ENCODE measurements around the gene SIGLEC1. TPM values are rescaled to one million over a fixed set of nuclear protein-coding genes. Genes with fewer than 3 reads are reported as not detected.
A peak's percentile ranks its signal among the peaks of the same experiment; 100 is the strongest.

SIGLEC1 gene
- not detected in 2 replicates for total RNA-seq

DNA sequence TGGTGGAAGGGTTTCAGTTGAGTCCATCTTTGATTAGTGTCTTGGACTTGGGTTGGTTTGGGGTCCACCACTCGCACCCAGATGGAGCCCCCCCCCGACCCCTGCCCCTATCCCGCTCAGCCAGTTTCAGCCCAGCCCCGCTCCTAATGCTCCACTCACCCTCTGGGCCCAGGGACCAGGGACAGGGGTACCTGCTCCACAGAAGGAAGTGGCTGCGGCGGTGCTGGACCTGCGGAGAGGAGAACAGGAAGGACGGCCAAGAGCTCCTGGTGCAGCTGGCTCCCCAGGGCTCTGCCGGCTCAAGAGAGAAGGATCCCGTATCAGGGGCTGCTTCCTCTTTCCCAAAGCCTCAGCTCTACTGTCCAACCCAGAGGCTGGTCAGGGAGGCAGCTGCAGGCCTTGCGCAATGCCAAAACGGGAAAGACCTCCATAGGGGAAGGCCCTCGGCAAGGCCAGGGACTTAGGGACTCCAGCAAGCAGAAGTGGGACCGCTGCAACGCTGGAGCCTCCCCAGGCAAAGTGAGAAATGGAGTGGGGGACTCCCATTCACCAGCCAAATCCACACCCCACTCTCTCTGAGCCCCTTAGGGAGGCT, at the start of gene SIGLEC1:
Gene SIGLEC1, minus strand, starts transcription at position 322 of the 595 bp plus-strand sequence. CDS start 5,472 bp downstream, outside the sequence.
- DNase-seq (ENCODE audit: low read depth in 2 of 2), result no peak

DNA sequence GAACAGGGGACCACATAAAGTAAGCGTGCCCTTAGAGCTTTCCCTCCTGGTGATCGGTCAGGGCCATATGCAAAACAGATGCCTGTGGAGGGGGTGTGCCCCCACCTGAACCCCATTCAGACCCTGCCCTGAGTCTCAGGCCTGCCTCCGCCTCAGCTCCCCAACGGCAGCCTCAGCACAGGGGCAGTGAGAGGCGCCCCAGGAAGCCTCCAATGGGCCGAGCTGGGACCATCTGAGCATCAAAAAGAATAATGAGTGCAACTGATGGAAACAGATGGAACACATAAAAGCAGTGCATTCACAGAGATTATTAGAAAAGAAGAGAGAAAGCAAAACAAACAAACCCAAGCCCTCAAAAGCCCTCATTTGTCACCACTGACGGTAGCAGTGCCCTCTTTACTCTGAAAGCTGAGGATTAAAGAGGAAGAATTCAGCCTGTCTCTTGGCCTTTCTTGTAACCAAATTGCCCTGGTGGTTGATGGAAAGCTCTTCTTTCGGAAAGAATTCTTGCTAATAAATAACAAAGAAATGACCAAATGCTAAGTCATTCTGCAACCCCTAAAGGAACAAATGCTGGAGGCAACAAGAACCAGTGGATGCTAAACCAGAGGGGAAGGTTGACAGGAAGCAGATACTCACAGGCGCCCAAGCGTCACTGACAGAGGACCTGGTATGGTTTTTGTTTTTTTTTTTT, 48.4 kb upstream of the SIGLEC1 start:
- no peak for DNase-seq (ENCODE audit: low read depth in 2 of 2)

DNA sequence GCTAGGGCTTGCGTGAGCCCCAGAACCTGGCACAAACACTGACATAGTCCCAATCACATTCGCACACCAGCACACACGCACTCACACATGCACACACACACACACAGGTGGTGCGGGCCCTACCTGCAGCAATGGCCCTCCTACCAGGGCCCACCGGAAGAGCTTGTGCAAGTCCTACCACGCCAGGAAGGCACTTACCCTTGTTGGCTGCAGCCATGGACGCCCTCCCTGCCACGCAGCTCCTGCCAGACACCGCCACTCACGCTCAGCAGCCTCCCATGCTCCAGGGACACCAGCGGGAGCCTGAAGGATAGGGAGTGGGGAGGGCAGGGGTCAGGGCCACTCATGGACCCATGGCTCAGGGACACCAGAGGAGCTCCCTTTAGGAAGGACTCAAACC, 47.5 kb upstream of the SIGLEC1 start:
- DNase-seq (ENCODE audit: low read depth in 2 of 2), result no peak

DNA sequence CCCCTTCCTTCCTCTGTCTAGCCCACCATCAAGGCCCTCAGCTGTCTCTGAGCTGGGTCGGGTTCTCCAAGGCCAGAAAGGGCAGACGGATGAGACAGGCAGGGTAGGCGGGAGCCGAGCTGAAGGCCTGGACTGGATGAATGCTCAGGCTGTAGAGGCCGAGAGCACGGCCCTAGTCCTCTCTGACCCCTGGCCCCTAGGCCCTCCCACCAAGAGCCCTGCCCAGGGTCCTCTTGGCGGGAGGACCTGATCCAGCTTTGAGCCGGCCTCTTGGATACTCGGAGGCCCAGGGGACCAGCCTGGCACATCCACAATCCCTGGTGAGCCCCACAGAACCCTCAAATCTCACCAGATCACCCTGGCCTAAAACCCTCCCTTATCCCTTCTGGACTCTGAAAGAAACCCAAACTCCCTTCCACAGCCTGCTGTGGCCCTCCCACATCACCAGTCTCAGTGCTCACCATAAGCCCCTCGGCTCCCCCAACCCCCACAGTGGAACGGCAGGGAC, 47.0 kb upstream of the SIGLEC1 start:
- DNase-seq (ENCODE audit: low read depth in 2 of 2), result no peak

DNA sequence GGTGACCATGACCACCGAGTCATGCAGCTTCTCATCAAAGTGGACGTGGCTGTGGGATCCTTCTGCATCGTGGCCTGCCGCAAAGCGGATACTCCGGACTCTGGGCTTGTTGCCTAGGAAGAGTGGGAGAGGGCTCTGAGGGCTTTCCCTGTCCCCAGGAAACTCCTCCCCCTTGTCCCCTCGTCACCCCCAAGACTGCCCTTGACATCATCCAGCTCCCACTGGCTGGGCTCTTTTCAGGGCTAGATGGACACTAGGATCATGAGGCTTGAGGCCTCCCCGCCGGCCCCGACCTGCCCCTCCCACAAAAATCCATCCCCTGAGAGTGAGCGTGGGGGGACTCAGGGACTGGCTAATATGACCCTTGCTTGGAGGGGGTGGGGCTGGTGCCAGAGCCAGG, 46.2 kb upstream of the SIGLEC1 start:
- DNase-seq (ENCODE audit: low read depth in 2 of 2), result no peak

DNA sequence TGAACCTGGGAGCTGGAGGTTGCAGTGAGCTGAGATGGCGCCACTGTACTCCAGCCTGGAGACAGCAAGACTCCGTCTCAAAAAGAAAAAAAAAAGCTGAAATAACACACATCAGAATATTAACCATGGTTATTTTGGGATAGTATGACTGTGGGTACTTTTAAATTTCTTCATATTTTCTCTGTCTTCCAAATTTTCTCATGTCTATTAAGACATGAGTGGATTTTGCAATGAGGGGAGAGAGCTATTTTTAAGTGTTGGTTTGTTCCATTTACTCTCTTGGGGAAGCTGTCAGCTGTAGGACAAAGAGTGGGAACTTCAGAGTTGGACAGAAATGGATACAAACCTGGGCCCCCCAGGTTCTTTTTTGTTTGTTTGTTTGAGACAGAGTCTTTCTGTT, 44.9 kb upstream of the SIGLEC1 start:
- DNase-seq (ENCODE audit: low read depth in 2 of 2), result no peak

DNA sequence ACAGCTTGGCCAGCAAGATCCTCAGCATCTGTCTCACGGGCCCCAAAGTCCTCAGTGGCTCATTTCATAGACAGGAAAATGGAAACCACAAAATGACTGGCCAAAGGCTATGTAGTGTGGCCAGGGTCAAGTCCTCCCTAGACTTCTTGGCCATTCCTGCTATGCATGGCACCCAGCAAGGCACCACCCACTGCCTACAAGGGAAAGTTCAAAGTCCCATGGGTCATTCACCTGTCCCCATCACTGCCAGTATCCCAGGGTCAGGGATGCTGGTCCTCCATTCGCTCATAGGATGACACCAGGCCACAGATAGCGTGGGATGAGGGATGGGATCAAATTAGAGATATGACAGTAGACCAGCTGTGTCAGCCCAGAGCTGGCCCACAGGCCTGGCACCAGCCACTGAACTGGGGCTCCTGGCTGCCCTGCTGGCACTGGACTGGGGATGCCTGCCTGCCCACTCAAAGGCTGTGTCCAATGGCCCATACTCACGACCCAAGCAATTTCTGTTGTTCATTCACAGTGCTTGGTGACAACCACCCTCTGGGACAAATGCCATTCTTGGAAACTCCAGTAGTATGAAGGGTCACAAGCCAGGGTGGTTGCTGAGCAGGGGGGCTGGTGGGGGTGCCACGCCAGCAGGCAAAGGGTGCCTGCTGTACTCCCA, 43.5 kb upstream of the SIGLEC1 start:
- DNase-seq (ENCODE audit: low read depth in 2 of 2), result no peak

DNA sequence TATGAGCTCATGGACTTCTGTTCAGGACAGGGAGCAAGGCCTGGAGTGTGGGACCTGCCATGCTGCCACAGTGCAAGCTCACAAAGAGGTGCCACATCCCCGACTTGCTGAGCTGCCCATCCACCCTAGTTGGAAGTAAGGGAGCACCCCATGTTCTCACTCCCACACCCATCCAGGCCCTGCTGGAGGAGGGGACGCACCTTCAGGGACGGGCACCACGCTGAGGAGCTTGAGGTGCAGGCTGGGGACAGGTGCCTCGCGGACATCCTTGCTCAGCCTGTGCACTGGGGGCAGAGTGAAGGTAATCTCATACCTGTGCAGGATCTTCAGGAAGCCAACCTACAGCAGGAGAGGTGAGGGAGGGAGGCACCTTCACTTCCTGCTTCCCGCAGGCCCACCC, 42.9 kb upstream of the SIGLEC1 start:
- no peak for DNase-seq (ENCODE audit: low read depth in 2 of 2)

DNA sequence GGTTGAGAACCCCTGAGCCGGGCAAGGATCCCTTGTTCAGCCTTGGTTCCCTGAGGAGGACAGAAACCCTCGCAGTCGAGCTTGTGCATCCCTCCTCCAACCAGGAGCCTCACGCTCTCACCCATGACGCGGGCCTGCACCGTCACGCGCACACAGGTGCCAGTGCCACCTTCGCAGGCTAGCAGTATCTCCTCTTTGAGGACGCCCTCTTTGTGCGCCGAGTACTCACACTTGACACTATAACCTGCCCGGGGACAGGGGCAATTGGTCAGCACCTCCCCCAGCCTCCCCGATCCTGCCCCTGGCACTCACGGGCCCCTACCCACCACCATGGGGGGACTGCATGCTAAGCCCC, 41.9 kb upstream of the SIGLEC1 start:
- DNase-seq (ENCODE audit: low read depth in 2 of 2), result no peak

DNA sequence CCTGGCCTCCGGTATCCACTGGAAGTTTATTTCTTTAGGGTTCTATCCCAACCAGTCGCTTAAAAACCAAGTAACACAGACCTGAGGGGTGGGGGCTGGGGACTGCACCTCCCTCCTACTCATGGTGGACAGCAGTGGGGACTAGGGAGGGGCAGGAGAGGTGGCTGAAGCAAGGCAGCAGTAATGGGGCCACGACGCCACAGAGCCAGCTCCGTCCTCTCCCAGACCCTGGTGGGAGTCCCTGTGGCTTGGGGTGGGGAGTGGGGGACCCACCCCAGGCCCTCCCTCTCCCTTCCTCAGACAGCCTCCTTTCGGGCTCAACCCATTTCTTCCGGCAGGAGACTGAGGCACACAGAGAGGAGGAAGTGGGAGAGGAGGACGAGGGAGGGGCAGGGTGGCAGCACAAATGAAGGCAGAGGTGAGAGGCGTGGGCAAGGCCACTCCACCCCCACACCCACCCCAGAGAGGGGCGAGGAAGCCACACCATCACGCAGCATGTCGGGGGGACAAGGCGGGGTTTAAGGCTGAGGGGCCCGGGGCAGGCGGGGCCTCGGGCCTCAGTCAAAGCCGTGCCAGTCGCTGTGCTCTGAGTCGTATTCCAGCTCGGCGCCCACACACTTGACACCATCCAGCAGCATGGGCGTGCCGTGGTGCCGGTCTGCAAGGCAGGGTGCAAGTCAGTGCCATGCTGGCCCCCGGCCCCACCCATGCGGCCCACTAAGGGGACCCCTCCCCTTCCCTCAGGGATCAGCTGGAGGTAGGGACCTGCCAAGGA, 41.3 kb upstream of the SIGLEC1 start:
- DNase-seq (ENCODE audit: low read depth in 2 of 2), result no peak

DNA sequence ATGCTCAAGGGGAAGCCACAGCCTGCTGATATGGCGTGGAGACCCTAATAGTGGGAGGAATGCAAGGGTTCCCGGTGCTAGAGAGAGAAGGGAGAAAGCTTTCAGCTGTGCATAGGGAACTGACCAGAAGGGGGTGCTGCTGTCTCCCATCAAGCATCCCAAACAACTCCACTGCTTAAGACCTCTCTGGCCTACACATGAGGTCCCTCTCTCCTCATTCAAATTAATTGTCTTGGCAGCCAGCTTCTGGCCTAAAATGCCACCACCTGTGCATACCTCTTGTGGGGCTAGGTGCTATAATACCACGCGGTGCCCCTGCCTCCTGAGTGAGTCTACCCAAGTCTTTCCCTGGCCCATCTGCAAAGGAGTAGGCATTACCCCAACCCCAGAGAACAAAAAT, 40.7 kb upstream of the SIGLEC1 start:
- peak; percentile 80 to 82 for DNase-seq (ENCODE audit: low read depth in 2 of 2)

DNA sequence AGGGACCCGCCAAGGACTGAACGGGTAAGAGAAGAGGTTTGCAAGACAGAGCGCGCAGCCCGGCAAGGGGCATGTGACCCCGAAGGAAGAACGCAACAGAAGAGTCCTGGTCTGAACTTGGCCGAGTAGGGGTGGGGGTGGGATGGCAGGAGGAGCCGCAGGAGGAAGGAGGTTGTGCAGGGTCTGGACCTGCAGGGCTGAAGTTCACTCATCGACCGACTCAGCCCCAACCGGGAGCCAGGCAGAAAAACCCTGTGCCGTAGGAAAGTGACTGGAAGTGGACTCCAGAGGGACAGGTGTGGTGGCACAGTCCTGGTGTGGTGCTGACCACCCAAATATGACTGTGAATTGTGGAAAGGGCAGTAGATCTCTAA, 40.0 kb upstream of the SIGLEC1 start:
- no peak for DNase-seq (ENCODE audit: low read depth in 2 of 2)

DNA sequence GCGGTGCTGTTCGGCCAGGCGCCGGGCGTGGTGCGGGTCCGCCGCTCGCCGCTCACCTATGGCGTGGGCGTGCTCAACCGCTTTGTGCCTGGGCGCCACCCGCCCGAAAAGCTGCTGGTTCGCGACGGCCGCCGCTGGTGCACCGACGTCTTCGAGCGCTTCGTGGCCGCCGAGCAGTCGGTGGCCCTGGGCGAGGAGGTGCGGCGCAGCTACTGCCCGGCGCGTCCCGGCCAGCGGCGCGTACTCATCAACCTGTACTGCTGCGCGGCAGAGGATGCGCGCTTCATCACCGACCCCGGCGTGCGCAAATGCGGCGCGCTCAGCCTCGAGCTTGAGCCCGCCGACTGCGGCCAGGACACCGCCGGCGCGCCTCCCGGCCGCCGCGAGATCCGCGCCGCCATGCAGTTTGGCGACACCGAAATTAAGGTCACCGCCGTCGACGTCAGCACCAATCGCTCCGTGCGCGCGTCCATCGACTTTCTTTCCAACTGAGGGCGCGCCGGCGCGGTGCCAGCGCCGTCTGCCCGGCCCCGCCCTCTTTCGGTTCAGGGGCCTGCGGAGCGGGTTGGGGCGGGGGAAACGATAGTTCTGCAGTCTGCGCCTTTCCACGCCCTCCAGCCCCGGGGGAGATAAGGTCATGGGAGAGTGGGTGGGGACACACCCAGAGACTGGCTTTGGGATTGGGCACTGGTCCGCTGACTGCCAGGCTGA, 39.4 kb upstream of the SIGLEC1 start:
- DNase-seq (ENCODE audit: low read depth in 2 of 2), result no peak

DNA sequence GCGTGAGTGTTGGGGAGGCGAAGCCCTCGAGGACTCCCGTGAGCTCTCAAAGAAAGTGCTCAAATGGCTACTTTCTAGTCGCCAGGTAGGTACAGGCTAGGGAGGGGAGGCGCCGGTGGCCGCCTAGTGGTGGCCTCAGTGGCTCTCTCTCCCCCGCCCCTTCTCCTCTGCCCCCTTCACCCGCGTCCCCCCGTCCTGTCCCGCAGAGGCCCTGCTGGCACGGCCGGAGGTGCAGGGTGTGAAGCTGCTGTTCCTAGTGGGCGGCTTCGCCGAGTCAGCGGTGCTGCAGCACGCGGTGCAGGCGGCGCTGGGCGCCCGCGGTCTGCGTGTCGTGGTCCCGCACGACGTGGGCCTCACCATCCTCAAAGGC, 38.9 kb upstream of the SIGLEC1 start:
- no peak for DNase-seq (ENCODE audit: low read depth in 2 of 2)

DNA sequence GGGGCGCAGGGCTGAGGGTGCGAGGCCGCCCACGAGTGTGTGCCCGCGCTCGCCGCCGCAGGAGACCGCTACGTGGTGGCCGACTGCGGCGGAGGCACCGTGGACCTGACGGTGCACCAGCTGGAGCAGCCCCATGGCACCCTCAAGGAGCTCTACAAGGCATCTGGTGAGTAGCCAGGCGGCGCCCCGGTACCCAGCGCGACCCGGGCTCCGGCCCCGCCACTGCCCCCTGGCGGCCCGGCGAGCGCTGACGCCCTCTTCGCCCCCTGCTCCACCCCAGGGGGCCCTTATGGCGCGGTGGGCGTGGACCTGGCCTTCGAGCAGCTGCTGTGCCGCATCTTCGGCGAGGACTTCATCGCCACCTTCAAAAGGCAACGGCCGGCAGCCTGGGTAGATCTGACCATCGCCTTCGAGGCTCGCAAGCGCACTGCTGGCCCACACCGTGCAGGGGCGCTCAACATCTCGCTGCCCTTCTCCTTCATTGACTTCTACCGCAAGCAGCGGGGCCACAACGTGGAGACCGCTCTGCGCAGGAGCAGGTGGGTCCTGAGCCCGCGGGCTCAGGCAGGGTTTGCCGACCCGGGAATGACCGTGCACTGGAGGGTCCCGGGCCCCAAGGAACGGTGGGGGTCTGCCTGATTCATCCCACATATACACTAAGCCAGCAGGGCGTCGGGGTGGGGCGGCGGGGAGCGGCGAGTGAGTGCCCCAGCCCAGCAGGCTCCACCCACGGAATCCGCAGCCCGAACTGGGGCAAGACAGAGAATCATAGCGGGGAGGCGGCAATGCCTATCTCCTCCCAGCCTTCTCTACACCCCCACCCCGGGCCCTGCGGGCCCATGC, 37.5 kb upstream of the SIGLEC1 start:
- no peak for DNase-seq (ENCODE audit: low read depth in 2 of 2)

DNA sequence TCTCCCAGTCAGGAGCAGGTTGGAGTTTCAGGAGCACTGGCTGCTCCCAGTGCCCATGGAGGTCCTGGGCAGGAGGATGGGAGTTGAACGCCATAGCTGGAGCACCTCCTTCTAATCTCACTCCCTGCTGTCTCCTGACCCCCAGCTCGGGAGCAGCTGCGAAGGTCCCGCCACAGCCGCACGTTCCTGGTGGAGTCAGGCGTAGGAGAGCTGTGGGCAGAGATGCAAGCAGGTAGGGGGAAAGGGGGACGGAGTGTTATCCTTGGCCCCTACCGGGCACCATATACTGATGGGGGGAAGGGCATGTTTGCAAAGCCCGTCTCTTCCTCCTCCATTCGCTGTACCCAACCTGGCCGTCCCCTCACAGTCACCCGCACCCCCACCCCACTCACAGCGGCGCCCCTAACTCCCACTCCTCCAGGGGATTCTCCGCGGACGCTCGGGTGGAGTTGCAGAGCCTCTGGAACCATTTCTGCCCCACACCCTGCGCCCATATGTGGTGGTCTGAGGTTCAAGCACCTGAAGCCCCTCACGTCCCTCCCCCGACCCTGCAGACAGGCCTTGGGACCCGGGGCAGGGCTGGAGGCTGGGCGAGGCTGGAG, 36.8 kb upstream of the SIGLEC1 start:
- no peak for DNase-seq (ENCODE audit: low read depth in 2 of 2)

DNA sequence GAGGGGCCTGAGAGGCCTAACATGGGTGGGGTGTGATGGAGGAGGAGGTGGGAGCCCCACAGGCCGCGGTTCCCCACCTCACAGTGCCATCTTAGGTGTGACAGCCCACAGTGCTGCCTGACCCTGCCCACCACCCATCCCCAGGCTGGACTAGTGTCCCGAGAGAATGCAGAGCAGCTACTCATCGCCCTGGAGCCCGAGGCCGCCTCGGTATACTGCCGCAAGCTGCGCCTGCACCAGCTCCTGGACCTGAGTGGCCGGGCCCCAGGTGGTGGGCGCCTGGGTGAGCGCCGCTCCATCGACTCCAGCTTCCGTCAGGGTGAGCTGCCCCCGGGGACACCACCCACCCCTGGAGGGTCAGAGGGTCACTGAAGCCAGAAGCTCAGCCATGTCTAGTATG, 35.7 kb upstream of the SIGLEC1 start:
- DNase-seq (ENCODE audit: low read depth in 2 of 2), result no peak

DNA sequence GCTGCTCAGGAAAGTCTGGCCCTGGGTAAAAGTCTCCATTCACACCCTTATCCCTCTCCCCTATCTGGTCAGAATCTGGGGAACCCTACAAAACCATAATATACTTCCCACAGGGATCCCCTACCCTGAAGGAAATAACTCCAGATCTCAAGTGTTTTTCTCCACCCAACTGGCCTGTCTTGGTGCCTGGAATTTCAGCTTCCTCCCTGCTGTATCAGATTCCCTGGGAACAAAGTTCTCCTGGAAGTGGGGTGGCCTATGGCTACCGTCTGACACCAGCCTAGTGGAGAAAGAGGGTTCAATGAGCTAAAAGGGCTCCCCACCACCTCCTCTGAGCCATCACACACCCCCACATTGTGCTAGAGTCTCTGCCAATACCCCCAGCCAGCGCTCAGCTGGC, 35.1 kb upstream of the SIGLEC1 start:
- DNase-seq (ENCODE audit: low read depth in 2 of 2), result no peak

DNA sequence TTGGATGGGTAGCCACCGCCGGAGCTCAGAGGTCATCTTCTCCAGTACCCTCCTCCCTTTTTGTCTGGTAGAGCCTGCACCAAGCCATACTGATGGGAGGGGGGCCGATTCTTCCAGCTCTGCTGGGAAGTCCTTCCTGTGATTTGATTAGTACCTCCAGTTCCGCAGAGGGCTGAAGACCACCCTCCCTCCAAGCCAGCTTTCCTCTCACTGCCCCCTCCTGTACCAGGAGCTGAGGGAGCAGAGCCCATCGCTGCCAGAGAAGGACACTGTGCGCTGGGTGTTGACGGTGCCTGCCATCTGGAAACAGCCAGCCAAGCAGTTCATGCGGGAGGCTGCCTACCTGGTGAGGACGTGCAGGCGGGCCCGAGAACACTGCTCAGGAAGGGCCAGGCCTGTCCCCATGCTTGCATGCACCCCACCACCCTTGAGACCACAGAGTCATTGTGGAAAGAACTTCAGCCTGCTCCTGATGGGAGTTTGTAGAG, 33.3 kb upstream of the SIGLEC1 start:
- no peak for DNase-seq (ENCODE audit: low read depth in 2 of 2)
